ENCODE results near the gene TREML4. TPM values are rescaled to one million over a fixed set of nuclear protein-coding genes. Genes with fewer than 3 reads are reported as not detected.
A peak's percentile ranks its signal among the peaks of the same experiment; 100 is the strongest.

Gene TREML4
- total RNA-seq, 1 donor from 2014 or later, result not detected

- DNase-seq, result no peak
- Mint-ChIP-seq H3K27ac (no peak overlapping the region), H3K27me3 (peaks cover 12% of the 10 kb centered on the region), H3K4me1 (no peaks in the 10 kb centered on the region), H3K4me3 (no peak overlapping the region), H3K9me3 (no peaks in the 10 kb centered on the region), H3K36me3 (ENCODE audit: low read depth) (no peaks in the 10 kb centered on the region)
- intact Hi-C loops (cut with micrococcal nuclease), result no loop called here
Measured at GRCh38 chr6:41252401-41253169, 24.4 kb downstream of the TREML4 start.

DNA sequence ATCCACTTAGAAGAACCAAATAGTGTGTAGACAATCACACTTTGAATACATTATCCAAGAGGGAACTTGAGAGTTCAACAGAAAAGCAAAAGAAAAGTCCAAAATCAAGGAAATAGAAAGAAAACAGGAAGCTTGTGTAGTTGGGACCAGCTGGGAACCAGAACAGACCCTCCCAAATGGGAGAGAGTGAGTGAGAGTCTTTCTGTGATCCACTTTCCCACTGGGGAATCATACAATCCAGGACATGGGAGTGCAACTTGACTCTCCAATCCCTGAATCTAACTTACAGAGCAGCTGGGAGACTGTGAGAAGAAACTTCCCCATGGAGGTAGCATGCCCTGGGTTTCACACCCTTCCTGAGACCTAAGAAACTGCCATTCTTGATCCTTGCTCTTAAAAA lies 27.0 kb downstream of the TREML4 start:
- H3K36me3 Mint-ChIP-seq (ENCODE audit: low read depth), result peaks cover 2% of the 10 kb centered on the region
- H3K27ac Mint-ChIP-seq, result no peak overlapping the region
- peaks cover 6% of the 10 kb centered on the region for H3K9me3 Mint-ChIP-seq
- DNase-seq, result no peak
- H3K27me3 Mint-ChIP-seq, result peaks cover 19% of the 10 kb centered on the region
- H3K4me1 Mint-ChIP-seq, result no peaks in the 10 kb centered on the region
- intact Hi-C loops (cut with micrococcal nuclease), result no loop called here
- no peak overlapping the region for H3K4me3 Mint-ChIP-seq

DNA sequence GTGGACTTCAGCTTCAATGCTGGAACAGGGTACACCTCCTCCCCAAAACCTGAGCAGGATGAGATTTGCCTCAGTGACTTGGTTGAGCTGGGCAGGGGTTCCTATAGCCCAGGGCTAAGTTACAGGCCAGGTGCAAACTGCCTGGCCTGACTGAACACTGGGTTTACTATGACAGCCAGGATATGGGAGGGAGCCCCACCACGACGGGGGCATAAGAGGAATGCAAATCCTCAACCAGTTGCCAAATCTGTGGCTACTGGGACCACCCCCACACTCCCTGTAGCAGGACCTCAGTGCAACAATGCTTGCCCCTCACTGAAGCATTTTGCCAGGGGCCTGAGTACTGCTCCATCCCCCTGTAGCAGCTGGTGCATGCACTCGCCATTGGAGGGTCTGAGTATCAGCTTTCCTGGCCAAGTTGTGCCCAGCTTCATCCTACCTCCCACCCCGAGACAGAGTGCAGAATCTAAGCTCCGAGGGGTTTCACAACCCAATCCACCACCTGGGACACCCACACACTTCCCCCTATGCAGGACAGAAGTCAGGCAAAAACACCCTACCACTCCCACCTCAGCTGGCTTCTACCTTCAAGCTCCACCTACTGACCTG lies 27.6 kb downstream of the TREML4 start:
- Mint-ChIP-seq H3K36me3 (ENCODE audit: low read depth) (peaks cover 2% of the 10 kb centered on the region), H3K4me1 (no peaks in the 10 kb centered on the region), H3K27me3 (peaks cover 20% of the 10 kb centered on the region), H3K27ac (no peak overlapping the region), H3K4me3 (no peak overlapping the region), H3K9me3 (peaks cover 7% of the 10 kb centered on the region)
- no peak for DNase-seq
- intact Hi-C loops (cut with micrococcal nuclease), result no loop called here

DNA sequence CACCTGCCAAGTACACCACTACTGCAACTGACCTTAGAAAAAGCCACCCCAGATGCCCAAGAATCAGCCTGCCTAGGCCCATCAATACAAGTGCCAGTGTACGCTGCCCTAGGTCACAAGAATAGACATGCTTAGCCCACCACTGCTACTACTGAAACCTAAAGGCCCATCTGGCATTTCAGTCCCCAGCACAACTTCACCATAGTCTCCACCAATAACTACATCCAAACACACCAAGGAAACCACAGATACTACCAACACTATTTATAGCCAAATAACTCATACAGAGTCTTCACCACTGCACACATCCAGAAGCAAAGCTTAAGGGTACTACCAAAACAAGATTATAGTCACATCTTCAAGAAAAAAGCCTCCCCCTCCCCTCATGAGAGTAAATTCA lies 28.2 kb downstream of the TREML4 start:
- Mint-ChIP-seq H3K4me1 (no peaks in the 10 kb centered on the region), H3K27me3 (peaks cover 20% of the 10 kb centered on the region), H3K4me3 (no peak overlapping the region), H3K9me3 (peaks cover 7% of the 10 kb centered on the region), H3K27ac (no peak overlapping the region), H3K36me3 (ENCODE audit: low read depth) (peaks cover 2% of the 10 kb centered on the region)
- intact Hi-C loops (cut with micrococcal nuclease), result no loop called here
- DNase-seq, result no peak

- peaks cover 14% of the 10 kb centered on the region for H3K9me3 Mint-ChIP-seq
- intact Hi-C loops (cut with micrococcal nuclease), result no loop called here
- no peak overlapping the region for H3K27ac Mint-ChIP-seq
- no peak for DNase-seq
- H3K4me1 Mint-ChIP-seq, result no peaks in the 10 kb centered on the region
- H3K36me3 Mint-ChIP-seq (ENCODE audit: low read depth), result peaks cover 2% of the 10 kb centered on the region
- H3K27me3 Mint-ChIP-seq, result peaks cover 14% of the 10 kb centered on the region
- no peak overlapping the region for H3K4me3 Mint-ChIP-seq
Measured at GRCh38 chr6:41257369-41258195, 29.4 kb downstream of the TREML4 start.

DNA sequence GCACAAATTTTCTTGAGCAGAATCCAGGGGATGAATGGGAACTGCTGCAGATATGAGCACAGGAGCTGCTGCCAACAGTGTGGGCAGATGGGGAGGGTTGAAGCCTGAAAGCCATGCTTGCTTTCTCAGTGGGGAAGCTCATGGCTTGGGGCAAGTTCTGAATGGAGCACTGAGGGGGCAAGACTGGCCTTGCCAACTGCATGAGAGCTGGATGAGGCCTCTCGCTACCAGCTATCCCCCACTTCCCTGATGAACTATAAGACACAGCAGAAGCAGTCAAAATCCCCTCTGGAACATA lies 30.0 kb downstream of the TREML4 start:
- DNase-seq, result no peak
- intact Hi-C loops (cut with micrococcal nuclease), result no loop called here
- no peak overlapping the region for H3K4me3 Mint-ChIP-seq
- peaks cover 12% of the 10 kb centered on the region for H3K27me3 Mint-ChIP-seq
- H3K27ac Mint-ChIP-seq, result no peak overlapping the region
- peaks cover 2% of the 10 kb centered on the region for H3K36me3 Mint-ChIP-seq (ENCODE audit: low read depth)
- peaks cover 15% of the 10 kb centered on the region for H3K9me3 Mint-ChIP-seq
- H3K4me1 Mint-ChIP-seq, result no peaks in the 10 kb centered on the region

GRCh38 chr6:41262401-41262800 lies 34.3 kb downstream of the TREML4 start:
- Mint-ChIP-seq H3K27ac (no peak overlapping the region), H3K36me3 (ENCODE audit: low read depth) (peaks cover 2% of the 10 kb centered on the region), H3K27me3 (peaks cover 15% of the 10 kb centered on the region), H3K4me1 (no peaks in the 10 kb centered on the region), H3K4me3 (no peak overlapping the region), H3K9me3 (peaks cover 23% of the 10 kb centered on the region)
- no peak for DNase-seq
- intact Hi-C loops (cut with micrococcal nuclease), result no loop called here

- Mint-ChIP-seq H3K27ac (no peak overlapping the region), H3K4me3 (no peak overlapping the region), H3K27me3 (peaks cover 15% of the 10 kb centered on the region), H3K4me1 (no peaks in the 10 kb centered on the region), H3K36me3 (ENCODE audit: low read depth) (peaks cover 2% of the 10 kb centered on the region), H3K9me3 (peaks cover 23% of the 10 kb centered on the region)
- no peak for DNase-seq
- intact Hi-C loops (cut with micrococcal nuclease), result no loop called here
Measured at GRCh38 chr6:41263267-41263666, 35.1 kb downstream of the TREML4 start.

DNA sequence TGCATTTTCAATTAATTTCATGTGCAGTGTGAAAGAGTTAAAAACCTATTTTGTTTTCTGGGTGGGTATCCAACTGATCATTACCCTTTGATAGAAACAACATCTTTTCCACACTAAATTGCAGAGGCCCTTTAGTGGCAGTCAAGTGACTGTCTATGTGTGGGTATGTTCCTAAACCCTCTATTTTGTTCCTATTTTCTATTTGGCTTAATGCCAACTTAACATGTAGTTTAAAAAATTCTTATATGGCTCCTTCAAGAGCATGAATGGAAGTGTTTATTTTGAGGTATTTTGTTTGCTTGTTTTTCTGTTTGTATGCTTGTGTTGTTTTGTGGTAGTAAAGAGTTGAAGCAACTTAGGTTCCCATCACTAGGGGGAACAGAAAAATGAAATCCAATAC lies 38.4 kb downstream of the TREML4 start:
- Mint-ChIP-seq H3K27me3 (peaks cover 7% of the 10 kb centered on the region), H3K27ac (no peak overlapping the region), H3K4me3 (no peak overlapping the region), H3K9me3 (peaks cover 15% of the 10 kb centered on the region), H3K4me1 (no peaks in the 10 kb centered on the region), H3K36me3 (ENCODE audit: low read depth) (no peaks in the 10 kb centered on the region)
- intact Hi-C loops (cut with micrococcal nuclease), result no loop called here
- DNase-seq, result no peak

- Mint-ChIP-seq H3K27me3 (peaks cover 6% of the 10 kb centered on the region), H3K4me1 (peaks cover 8% of the 10 kb centered on the region), H3K27ac (no peak overlapping the region), H3K4me3 (no peak overlapping the region), H3K9me3 (peaks cover 4% of the 10 kb centered on the region), H3K36me3 (ENCODE audit: low read depth) (no peaks in the 10 kb centered on the region)
- DNase-seq, result no peak
- intact Hi-C loops (cut with micrococcal nuclease), result no loop called here
Measured at GRCh38 chr6:41268478-41268877, 40.3 kb downstream of the TREML4 start.

- Mint-ChIP-seq H3K36me3 (ENCODE audit: low read depth) (no peaks in the 10 kb centered on the region), H3K4me3 (no peak overlapping the region), H3K27ac (no peak overlapping the region), H3K9me3 (no peaks in the 10 kb centered on the region), H3K27me3 (peaks cover 6% of the 10 kb centered on the region), H3K4me1 (peaks cover 8% of the 10 kb centered on the region)
- intact Hi-C loops (cut with micrococcal nuclease), result no loop called here
- no peak for DNase-seq
Measured at GRCh38 chr6:41269166-41269565, 41.0 kb downstream of the TREML4 start.

GRCh38 chr6:41269716-41270115 lies 41.6 kb downstream of the TREML4 start:
- Mint-ChIP-seq H3K4me1 (peaks cover 8% of the 10 kb centered on the region), H3K27me3 (peaks cover 6% of the 10 kb centered on the region), H3K9me3 (no peaks in the 10 kb centered on the region), H3K4me3 (no peak overlapping the region), H3K27ac (no peak overlapping the region), H3K36me3 (ENCODE audit: low read depth) (no peaks in the 10 kb centered on the region)
- no peak for DNase-seq
- intact Hi-C loops (cut with micrococcal nuclease), result no loop called here

- H3K27ac Mint-ChIP-seq, result peak overlapping the region; percentile 22
- intact Hi-C loops (cut with micrococcal nuclease), result no loop called here
- H3K4me3 Mint-ChIP-seq, result no peak overlapping the region
- H3K4me1 Mint-ChIP-seq, result peaks cover 8% of the 10 kb centered on the region
- peaks cover 9% of the 10 kb centered on the region for H3K27me3 Mint-ChIP-seq
- H3K9me3 Mint-ChIP-seq, result no peaks in the 10 kb centered on the region
- no peak for DNase-seq
- H3K36me3 Mint-ChIP-seq (ENCODE audit: low read depth), result no peaks in the 10 kb centered on the region
Measured at GRCh38 chr6:41271901-41272395, 43.8 kb downstream of the TREML4 start.

GRCh38 chr6:41272591-41273240 lies 44.6 kb downstream of the TREML4 start:
- peaks cover 8% of the 10 kb centered on the region for H3K4me1 Mint-ChIP-seq
- DNase-seq, result no peak
- H3K27me3 Mint-ChIP-seq, result peaks cover 13% of the 10 kb centered on the region
- no peak overlapping the region for H3K27ac Mint-ChIP-seq
- H3K4me3 Mint-ChIP-seq, result no peak overlapping the region
- no peaks in the 10 kb centered on the region for H3K36me3 Mint-ChIP-seq (ENCODE audit: low read depth)
- H3K9me3 Mint-ChIP-seq, result no peaks in the 10 kb centered on the region
- intact Hi-C loops (cut with micrococcal nuclease), result no loop called here
